ENCODE measurements around the gene TMPRSS9.

Gene TMPRSS9

DNA sequence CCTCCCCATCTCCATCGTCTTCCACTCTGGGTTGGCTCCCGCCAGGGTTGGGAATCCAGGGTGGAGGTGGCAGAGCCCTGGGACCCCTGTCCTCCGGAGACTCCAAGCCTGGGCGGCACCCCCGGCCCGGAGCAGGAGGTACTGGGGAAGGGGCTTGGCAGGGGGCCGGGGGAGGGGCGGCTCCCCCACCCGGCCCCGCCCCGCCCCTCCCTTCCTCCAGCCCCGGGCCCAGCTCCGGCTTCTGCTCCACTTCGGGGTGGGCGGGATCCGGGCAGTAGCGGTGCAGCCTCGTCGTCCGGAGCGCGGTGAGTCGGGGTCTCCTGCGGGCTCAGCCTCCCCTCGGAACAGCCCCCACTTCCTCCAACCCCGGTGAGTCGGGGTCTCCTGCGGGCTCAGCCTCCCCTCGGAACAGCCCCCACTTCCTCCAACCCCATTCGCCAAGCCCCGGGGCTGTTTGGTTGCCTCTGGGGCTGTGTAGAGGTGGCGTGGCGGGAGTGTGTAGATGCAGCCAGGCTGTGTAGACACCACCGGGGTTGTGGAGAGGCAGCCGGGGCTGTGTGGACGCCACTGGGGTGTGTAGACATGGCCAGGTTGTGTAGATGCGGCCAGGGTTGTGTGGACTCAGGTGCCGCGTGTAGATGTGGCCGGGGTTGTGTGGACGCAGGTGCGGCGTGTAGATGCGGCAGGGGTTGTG is at the start of gene TMPRSS9:
Gene TMPRSS9, plus strand, starts transcription at position 274 of the 694 bp plus-strand sequence. CDS start 29,521 bp downstream, outside the sequence.
- DNase-seq (ENCODE audit: low spot score): no peak

DNA sequence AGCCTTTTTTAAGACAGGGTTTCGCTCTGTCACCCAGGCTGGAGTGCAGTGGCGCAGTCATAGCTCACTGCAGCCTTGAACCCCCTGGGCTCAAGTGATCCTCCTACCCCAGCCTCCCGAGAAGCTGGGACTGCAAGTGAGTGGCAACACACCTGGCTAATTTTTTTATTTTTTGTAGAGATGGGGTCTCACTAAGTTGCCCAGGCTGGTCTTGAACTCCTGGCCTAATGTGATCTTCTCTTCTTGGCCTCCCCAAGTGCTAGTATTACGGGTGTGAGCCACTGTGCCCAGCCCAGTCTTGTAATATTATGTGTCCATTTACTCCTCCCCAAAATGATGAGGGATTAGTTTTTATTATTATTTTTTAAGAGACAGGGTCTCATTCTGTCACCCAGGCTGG is 49.0 kb upstream of the TMPRSS9 start:
- no peak for DNase-seq (ENCODE audit: low spot score)

DNA sequence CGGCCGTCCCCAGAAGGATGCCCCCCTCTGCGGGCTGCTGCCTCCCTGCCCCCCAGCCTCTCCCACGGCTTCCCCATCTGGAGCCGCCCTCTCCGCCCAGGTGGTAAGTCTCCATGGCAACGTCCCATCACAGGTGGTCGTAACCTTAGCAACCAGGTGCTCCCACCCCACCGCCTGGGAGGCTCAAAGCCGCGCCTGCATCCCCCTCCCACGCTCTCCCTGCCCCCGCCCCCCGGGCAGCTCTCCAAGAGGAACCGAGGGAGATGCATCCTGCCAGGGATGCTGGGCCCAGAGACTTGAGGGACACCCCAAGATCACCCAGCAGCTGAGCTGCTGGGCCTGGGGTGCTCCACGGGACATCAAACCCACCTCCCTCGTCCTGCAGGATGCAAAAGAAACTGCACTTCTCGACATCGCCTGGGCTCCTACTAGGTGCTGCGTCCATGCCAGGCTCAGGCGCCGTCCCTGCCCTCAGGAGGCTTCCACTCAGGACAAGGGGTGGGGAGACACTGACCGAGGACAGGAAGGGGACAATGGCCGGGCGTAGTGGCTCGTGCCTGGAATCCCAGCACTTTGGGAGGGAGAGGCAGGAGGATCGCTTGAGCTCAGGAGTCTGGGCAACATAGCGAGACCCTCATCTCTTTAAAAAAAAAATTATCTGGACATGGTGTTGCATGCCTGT is 47.1 kb upstream of the TMPRSS9 start:
- no peak for DNase-seq (ENCODE audit: low spot score)

DNA sequence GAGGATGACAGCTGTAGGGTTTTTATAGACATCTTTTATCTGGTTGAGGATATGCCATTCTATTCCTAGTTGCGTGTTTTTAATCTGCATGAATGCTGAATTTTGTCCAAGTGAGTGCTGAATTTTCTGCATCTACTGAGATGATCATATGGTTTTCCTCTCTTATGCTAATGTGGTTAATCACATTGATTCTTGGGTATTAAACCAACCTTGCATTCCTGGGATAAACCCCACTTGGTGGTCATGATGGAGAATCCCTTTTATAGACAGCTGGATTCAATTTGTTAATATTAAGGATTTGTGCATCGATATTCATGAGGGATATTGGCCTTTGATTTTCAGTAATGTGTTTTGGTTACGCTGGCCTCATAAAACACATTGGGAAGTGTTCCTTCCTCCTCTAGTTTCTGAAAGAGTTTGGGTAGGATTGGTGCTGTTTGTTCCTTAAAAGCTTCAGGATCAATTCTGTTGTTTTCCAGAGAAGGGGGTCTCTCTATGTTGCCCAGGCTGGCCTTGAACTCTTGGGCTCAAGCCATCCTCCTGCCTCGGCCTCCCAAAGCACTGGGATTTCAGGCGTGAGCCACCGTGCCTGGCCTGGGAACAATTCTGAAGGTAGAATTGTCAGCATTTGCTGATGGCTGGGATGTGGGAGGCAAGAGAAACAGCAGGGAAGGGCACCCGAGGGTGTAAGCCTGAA is 44.8 kb upstream of the TMPRSS9 start:
- DNase-seq (ENCODE audit: low spot score): no peak

DNA sequence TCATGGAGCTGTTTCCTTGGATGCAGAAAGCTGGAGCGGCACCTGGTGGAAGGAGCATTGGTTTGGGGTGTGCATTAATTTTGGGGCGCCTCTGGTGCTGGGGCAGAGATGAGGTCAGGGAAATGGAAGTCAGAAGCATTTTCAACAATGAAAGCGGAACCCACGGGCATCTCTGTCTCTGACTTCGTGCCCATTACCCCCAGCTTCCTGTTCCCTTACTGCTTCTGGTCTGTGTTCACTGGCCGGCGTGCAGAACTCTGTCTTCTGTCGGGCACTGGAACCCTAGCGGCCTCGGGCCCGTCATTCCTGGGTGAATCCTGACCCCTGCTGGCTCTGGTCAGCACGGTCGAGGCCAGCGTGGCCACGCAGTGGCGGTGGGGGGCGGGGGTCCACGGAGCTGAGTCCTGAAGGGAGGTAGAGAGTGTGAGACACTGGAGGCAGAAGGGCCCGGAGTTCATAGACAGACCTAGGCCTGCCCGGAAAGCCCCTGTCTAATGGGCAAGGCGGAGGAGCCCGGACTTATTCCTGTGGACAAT is 44.2 kb upstream of the TMPRSS9 start:
- no peak for DNase-seq (ENCODE audit: low spot score)

GRCh38 chr19:2317300-2317699 is 42.8 kb upstream of the TMPRSS9 start:
- DNase-seq (ENCODE audit: low spot score): no peak

- DNase-seq (ENCODE audit: low spot score): no peak
Measured at GRCh38 chr19:2317756-2318155, 42.3 kb upstream of the TMPRSS9 start.

DNA sequence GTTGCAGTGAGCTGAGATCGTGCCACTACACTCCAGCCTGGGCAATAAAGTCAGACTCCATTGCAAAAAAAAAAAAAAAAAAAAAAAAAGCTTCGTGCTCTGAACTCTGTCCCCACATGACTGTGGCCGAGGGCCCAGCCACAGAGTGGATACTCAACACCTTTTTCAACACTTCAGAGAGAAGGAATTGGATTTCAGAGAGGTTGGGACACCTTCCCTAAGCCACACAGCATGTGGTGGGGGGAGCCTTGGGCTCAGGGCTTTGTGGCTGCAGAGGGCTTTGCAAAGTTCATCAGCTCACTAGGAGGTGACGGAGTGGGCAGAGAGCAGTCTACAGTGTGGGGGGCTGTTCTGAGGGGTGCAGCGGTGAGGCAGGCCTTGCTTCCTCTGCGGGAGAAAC is 41.1 kb upstream of the TMPRSS9 start:
- no peak for DNase-seq (ENCODE audit: low spot score)

- DNase-seq (ENCODE audit: low spot score): no peak
Measured at GRCh38 chr19:2319551-2319950, 40.5 kb upstream of the TMPRSS9 start.

GRCh38 chr19:2320049-2320448 is 40.0 kb upstream of the TMPRSS9 start:
- DNase-seq (ENCODE audit: low spot score): no peak

DNA sequence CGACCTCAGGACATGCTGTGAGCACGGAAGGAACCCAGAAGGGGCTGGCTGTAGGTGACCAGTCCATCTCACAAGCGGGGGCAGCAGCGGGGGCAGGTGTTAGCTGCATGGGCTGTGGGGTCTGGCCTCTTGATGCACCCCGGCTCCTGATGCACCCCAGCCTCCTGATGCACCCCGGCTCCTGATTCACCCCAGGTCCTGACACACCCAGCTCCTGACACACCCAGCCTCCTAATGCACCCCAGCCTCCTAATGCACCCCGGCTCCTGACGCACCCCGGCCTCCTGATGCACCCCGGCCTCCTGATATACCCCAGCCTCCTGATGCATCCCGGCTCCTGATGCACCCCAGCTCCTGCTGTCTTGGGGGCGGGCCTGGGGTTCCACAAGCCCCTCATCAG is 39.1 kb upstream of the TMPRSS9 start:
- no peak for DNase-seq (ENCODE audit: low spot score)

- DNase-seq (ENCODE audit: low spot score): no peak
Measured at GRCh38 chr19:2321565-2322283, 38.3 kb upstream of the TMPRSS9 start.

GRCh38 chr19:2323707-2324106 is 36.4 kb upstream of the TMPRSS9 start:
- DNase-seq (ENCODE audit: low spot score): no peak

GRCh38 chr19:2324220-2324948 is 35.7 kb upstream of the TMPRSS9 start:
- DNase-seq (ENCODE audit: low spot score): no peak

GRCh38 chr19:2325281-2326046 is 34.6 kb upstream of the TMPRSS9 start:
- no peak for DNase-seq (ENCODE audit: low spot score)

DNA sequence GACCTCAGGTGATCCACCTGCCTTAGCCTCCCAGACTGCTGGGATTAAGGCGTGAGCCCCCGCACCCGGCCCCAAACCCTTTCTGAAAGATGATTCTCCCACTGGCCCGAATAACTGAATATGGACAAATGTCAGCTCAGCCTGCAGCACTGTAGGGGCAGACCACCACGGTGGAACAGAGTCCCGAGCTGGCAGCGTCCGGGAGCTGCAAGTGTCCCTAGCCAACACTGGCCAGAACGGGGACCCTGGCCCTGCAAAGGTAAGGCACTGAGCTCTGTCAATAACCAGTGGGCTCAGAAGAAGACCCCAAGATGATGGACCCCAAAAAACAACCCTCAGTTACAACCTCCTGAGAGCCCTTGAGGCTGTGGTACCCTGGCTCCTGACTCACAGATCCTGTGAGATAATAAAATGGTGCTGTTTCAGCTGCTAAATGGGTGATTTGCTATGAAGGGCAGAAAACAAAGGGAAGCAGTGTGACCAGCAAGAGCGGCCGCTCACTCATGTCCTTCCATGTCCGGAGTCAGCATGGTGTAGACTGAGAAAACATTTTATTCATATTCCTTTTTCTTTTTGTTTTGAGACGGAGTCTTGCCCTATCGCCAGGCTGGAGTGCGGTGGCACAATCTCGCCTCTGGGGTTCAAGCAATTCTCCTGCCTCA is 33.2 kb upstream of the TMPRSS9 start:
- peak; percentile 60 for DNase-seq (ENCODE audit: low spot score)

- DNase-seq (ENCODE audit: low spot score): peak; percentile 76
Measured at GRCh38 chr19:2327773-2328400, 32.2 kb upstream of the TMPRSS9 start.

DNA sequence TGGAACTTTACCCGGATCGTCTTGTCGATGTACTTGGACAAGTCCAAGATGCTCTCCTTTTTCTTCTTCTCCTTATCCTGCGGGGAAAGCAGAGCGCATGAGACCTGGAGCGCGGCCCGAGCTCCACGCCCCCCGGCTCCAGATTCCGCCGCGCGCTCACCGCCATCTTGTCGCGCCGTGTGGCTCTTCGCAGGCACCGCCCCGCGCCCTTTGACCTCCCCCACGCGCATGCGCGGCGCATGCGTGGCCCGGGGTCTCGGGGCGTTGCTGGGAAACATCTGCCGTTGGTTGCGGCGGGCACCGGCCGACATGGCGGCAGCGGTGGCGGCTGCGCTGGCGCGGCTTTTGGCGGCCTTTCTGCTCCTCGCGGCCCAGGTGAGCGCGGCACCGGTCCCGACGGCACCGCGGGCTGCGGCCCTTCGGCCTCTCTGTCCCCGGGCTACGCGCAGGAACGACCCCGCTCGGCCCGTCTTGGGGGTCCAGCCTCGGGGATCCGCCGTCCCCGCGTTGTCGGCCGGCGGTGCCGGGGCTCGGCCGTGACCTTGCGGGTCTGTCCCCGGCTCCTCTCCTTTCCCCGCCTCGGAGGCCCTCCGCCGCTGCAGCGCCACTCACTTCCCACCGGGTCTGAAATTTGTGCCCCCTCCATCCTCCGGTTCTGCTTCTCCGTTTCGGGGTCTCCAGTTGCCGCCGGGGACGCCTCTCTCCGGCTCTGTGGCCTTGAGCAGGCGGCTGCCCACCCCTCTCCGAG is 31.5 kb upstream of the TMPRSS9 start, which contains the start of the genes LSM7 and SPPL2B:
Gene LSM7, minus strand, starts transcription at position 186 of the 748 bp plus-strand sequence. Its CDS starts 20 bp downstream, at position 166.
Gene SPPL2B, plus strand, starts transcription at position 284 of the 748 bp plus-strand sequence. Its CDS starts 26 bp downstream, at position 310.
- DNase-seq (ENCODE audit: low spot score): peak; percentile 98

GRCh38 chr19:2329149-2329478 is 31.0 kb upstream of the TMPRSS9 start:
- DNase-seq (ENCODE audit: low spot score): no peak

All from COLO829 (cell line).